Activated naive CD4-positive, alpha-beta T cell treated with anti-CD3 and anti-CD28 coated beads for 36 hours (primary cell): ENCODE data around the gene CLSTN1. TPM values are rescaled to one million over a fixed set of nuclear protein-coding genes. Genes with fewer than 3 reads are reported as not detected.
"Not testable (repeated sequence)": the region's sequence is repeated elsewhere in the genome, so short reads cannot be mapped to it uniquely, and the experiment has no call there.

ENCODE experiments used
- CTCF ChIA-PET: fragments of 350-600 bp; sonication (Branson Sonifier 250); formaldehyde crosslinking; loops from one replicate; lab custom pipeline; 2021; ENCODE audit warnings: antibody characterized with exemption; lab: Charles Lee
- DNase-seq: peaks from one replicate; pipeline ENCODE4 v3.0.0-alpha.2; 2020
- H3K27ac Mint-ChIP-seq: one replicate; pipeline ENCODE4 v1.8.0; 2021; ENCODE audit warnings: mild to moderate bottlenecking, mixed read lengths
- H3K27me3 Mint-ChIP-seq: one replicate; pipeline ENCODE4 v1.8.0; 2021; ENCODE audit warnings: low read depth, mixed read lengths
- H3K36me3 Mint-ChIP-seq: one replicate; pipeline ENCODE4 v1.8.0; 2021; ENCODE audit warnings: low read depth, mixed read lengths
- H3K4me1 Mint-ChIP-seq: one replicate; pipeline ENCODE4 v1.8.0; 2021; ENCODE audit warnings: low read depth, mixed read lengths
- H3K4me3 Mint-ChIP-seq: one replicate; pipeline ENCODE4 v1.8.0; 2021; ENCODE audit warnings: mild to moderate bottlenecking, moderate library complexity, mixed read lengths
- H3K9me3 Mint-ChIP-seq: one replicate; pipeline ENCODE4 v1.8.0; 2021; ENCODE audit warnings: mixed read lengths
- intact Hi-C: fragments of 100-400 bp; cut with micrococcal nuclease; formaldehyde crosslinking; loops from one replicate; pipeline ENCODE4 v1.15.1; 2023
- total RNA-seq, 2 experiments: library from RNA; stranded (reverse); gene quantifications; one replicate each; pipeline ENCODE4 v1.2.3, GENCODE V29; 2021

Gene CLSTN1
- total RNA-seq, 2 experiments from 2014 or later = 24.0 to 24.9 TPM

DNA sequence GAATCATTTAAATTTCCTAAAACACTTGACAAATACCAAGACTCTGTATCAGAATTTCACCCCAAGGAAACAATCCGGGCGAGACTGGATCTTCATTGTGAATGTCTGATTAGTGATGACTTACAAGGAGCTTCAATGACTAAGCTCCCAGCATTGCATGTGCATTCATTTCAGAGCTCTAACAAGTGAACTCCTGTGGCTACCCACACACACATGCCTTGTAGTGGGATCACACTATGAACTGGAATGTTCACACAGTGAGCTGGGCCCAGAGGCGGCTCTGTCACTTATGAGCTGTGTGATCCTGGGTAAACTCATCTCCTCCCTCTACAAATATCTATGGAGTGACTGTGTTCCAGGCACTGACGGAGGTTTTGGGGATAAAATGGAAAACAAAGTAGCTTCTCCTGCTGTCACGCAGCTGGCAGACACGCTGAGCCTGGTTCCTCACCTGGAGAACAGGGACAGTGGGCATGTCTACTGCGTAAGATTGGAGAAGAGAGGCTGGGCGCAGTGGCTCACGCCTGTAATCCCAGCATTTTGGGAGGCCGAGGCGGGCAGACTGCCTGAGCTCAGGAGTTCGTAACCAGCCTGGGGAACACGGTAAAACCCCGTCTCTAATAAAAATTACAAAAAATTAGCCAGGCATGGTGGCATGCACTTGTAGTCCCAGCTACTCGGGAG, 56.9 kb downstream of the CLSTN1 start:
- H3K27ac Mint-ChIP-seq = no peak overlapping the region
- CTCF ChIA-PET = interaction anchor here (0.7 kb wide), 1 partner anchor 103 kb away, joined by 3 read pairs; no protein-coding TSS in a partner anchor
- H3K27me3 Mint-ChIP-seq = no peaks in the 10 kb centered on the region

DNA sequence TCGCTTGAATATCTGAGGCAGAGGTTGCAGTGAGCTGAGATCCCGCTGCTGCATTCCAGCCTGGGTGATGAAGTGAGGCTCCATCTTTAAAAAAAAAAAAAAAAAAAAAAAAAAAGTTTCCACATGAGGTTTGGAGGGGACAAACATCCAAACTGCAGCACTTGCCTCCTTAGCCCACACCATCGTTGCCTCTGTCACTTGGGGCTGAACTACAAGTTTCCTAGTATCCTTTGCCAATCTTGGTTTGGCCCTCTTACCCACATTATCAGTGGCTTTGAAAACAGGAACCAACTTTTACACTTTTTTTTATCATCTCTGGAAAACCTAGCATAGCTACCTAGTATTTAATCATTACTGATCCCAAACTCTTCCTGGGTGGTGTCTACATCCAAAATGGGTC, 59.2 kb downstream of the CLSTN1 start:
- Mint-ChIP-seq H3K9me3 (no peaks in the 10 kb centered on the region), H3K36me3 (peaks cover 2% of the 10 kb centered on the region), H3K27me3 (no peaks in the 10 kb centered on the region), H3K27ac (no peak overlapping the region), H3K4me1 (peaks cover 15% of the 10 kb centered on the region), H3K4me3 (no peak overlapping the region)
- intact Hi-C loops = no loop called here
- CTCF ChIA-PET = interaction anchor here (0.8 to 0.9 kb wide), 2 partner anchors 13 to 23 kb away, joined by 3 to 5 read pairs; no protein-coding TSS in a partner anchor
- no peak for DNase-seq

More for the DNA sequence above, 56.9 kb downstream of the CLSTN1 start:
- Mint-ChIP-seq H3K36me3 (peaks cover 2% of the 10 kb centered on the region), H3K9me3 (no peaks in the 10 kb centered on the region), H3K4me1 (peaks cover 10% of the 10 kb centered on the region), H3K4me3 (no peak overlapping the region)
- intact Hi-C loops = no loop called here
- no peak for DNase-seq

DNA sequence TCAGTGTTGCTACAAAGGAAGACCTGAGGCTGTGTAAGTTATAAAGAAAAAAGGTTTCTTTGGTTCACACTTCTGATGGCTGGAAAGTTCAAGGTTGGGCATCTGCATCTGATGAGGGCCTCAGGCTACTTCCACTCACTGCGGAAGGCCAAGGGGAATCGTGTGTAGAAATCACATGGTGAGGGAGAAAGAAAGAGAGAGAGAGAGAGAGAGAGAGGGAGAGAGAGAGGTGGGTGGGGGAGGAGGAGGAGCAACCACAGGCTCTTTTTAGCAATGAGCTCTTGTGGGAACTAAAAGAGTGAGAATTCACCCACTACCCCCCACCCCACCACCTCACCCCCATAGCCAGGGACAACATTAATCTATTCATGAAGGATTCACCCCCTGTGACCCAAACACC, 59.9 kb downstream of the CLSTN1 start:
- no peaks in the 10 kb centered on the region for H3K36me3 Mint-ChIP-seq
- peaks cover 12% of the 10 kb centered on the region for H3K4me1 Mint-ChIP-seq
- CTCF ChIA-PET = interaction anchor here (0.8 to 0.9 kb wide), 2 partner anchors 14 to 23 kb away, joined by 3 to 5 read pairs; no protein-coding TSS in a partner anchor

DNA sequence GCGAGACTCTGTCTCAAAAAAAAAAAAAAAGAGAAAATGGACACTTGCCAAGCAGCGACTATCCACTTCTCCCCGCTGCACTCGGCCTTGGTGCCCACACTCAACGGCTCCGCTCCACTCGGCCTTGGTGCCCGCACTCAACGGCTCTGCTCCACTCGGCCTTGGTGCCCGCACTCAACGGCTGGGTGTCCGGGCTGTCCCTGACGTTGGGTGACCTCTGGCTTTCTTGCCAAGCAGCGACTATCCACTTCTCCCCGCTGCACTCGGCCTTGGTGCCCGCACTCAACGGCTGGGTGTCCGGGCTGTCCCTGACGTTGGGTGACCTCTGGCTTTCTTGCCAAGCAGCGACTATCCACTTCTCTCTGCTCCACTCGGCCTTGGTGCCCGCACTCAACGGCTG, 61.3 kb downstream of the CLSTN1 start:
- peaks cover 14% of the 10 kb centered on the region for H3K4me1 Mint-ChIP-seq
- H3K4me3 Mint-ChIP-seq, intact Hi-C loops, H3K27ac Mint-ChIP-seq, DNase-seq, H3K9me3 Mint-ChIP-seq, H3K27me3 Mint-ChIP-seq, H3K36me3 Mint-ChIP-seq, CTCF ChIA-PET: not testable (repeated sequence)

More for the DNA sequence above, 59.9 kb downstream of the CLSTN1 start:
- H3K27ac Mint-ChIP-seq = no peak overlapping the region
- H3K9me3 Mint-ChIP-seq = no peaks in the 10 kb centered on the region
- H3K27me3 Mint-ChIP-seq = no peaks in the 10 kb centered on the region
- DNase-seq = no peak
- intact Hi-C loops = no loop called here
- no peak overlapping the region for H3K4me3 Mint-ChIP-seq

DNA sequence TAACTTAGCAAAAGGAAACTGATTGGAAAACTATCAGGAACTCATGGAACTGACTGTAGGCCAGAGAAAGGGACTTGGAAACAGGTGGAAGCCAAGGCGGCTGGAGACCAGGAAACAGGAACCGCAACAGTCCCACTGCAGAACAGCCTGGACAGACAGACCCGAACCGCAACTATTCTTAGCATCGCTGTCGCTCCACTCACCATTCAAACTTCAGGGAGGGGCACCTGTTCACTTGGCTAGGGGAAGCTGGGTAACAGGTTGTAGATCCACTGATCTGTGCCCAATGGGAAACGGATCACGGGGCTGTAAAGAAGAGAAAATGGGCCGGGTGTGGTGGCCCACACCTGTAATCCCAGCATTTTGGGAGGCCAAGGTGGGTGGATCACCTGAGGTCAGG, 61.9 kb downstream of the CLSTN1 start:
- H3K27ac Mint-ChIP-seq = no peak overlapping the region
- H3K4me1 Mint-ChIP-seq = peaks cover 14% of the 10 kb centered on the region
- no peak for DNase-seq
- H3K4me3 Mint-ChIP-seq = no peak overlapping the region
- intact Hi-C loops = no loop called here
- H3K36me3 Mint-ChIP-seq = peaks cover 1% of the 10 kb centered on the region
- CTCF ChIA-PET = no interaction called here
- H3K27me3 Mint-ChIP-seq = no peaks in the 10 kb centered on the region
- no peaks in the 10 kb centered on the region for H3K9me3 Mint-ChIP-seq

DNA sequence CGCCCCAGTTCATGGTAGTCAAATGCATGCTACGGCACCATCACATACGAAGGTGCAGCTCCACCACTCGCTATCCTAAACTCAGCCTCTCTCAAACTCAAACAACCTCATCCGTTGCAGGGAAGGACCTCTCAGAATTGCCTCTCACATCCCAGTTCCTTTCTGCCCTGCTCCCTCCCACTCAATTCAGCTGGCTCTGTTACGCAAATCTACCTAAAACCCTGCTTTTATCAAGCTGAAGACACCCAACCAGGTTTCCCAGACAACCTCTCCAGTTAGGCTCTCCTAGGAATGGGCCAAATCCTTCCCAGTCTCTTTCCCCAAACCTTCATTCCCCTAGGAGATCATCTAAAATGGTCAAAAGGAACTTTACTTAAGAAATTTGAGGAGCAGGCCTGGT, 62.9 kb downstream of the CLSTN1 start:
- Mint-ChIP-seq H3K27me3 (no peaks in the 10 kb centered on the region), H3K4me3 (no peak overlapping the region), H3K9me3 (no peaks in the 10 kb centered on the region), H3K36me3 (peaks cover 1% of the 10 kb centered on the region), H3K27ac (no peak overlapping the region), H3K4me1 (peaks cover 13% of the 10 kb centered on the region)
- CTCF ChIA-PET = no interaction called here
- no peak for DNase-seq
- intact Hi-C loops = no loop called here

DNA sequence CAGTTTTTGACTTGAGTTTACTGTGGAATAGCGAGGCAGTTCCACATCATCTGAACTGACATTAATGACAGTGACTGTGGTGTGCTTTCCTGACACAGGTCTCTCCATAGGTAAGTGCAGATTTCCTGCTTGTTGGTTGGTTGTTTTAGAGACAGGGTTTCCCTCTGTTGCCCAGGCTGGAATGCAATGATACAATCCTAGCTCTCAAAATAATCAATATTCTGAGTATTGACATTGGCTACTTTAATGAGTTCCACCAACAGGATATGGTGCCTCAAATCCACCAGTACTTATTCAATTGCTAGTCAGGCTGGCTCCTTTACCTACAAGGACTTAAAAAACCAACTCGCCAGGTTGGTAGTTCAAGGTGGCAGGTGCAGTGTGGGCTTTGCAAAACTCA, 63.8 kb downstream of the CLSTN1 start:
- intact Hi-C loops = no loop called here

DNA sequence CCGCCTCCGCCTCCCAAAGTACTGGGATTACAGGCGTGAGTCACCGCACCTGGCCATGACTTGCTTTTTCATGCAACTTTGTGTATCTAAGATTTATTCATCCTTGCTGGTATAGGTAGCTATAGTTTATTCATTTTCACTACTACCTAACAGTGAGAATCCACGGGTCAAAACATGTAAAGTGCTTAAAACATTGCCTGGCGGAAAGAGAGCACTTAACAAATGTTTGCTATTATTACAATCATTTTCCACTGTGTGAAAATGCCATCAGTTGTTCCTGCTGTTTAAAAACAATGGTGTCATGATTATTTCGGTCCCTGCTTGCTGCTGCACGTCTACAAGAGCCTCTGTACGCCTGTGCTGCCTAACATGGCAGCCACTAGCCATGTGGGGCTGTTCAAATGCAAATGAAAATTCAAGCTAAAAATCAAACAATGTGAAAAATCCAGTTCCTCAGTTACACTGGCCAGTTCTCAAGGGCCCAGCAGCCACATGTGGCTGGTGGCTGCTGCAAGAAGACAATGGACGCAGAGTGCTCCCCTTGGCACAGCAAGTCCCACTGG, 65.1 kb downstream of the CLSTN1 start:
- CTCF ChIA-PET = interaction anchor here (1.6 kb wide), 1 partner anchor 38 kb away, joined by 3 read pairs; no protein-coding TSS in a partner anchor
- intact Hi-C loops = no loop called here

More for the DNA sequence above, 63.8 kb downstream of the CLSTN1 start:
- no peak overlapping the region for H3K4me3 Mint-ChIP-seq
- peaks cover 1% of the 10 kb centered on the region for H3K36me3 Mint-ChIP-seq
- peaks cover 13% of the 10 kb centered on the region for H3K4me1 Mint-ChIP-seq
- H3K27me3 Mint-ChIP-seq = no peaks in the 10 kb centered on the region
- CTCF ChIA-PET = interaction anchor here (0.5 to 0.8 kb wide), 2 partner anchors 17 to 115 kb away, joined by 3 read pairs; no protein-coding TSS in a partner anchor
- DNase-seq = no peak
- H3K9me3 Mint-ChIP-seq = no peaks in the 10 kb centered on the region
- no peak overlapping the region for H3K27ac Mint-ChIP-seq

DNA sequence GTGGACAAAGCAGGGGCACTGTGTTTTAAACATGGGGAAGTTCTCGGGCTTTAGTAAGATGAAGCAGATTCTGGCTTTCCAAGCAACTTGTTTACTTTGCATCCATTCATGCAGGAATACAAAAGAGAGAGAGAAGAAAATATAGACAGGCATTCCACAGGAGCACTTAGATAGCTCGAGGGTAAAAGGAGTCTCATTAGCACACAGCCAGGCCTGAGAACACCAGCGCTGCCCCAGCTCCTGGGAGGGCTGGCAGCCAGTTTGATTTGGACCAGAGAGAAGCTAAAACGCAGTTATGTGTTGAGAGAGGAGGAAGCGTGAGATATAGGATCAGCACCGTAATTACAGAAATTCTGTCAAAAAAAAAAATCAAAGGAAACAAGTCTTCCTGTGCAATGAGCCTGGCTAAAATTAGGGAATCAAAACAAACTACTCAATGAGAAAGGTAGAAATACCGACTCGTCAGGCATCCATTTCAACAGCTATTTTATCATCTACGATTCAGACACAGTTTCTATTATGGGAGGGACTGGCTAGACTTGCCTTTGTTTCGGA, 68.2 kb downstream of the CLSTN1 start:
- Mint-ChIP-seq H3K4me1 (peaks cover 5% of the 10 kb centered on the region), H3K9me3 (no peaks in the 10 kb centered on the region), H3K27ac (no peak overlapping the region), H3K36me3 (peaks cover 9% of the 10 kb centered on the region), H3K27me3 (no peaks in the 10 kb centered on the region), H3K4me3 (no peak overlapping the region)
- intact Hi-C loops = no loop called here
- DNase-seq = no peak
- CTCF ChIA-PET = no interaction called here

More for the DNA sequence above, 65.1 kb downstream of the CLSTN1 start:
- Mint-ChIP-seq H3K4me3 (no peak overlapping the region), H3K27ac (no peak overlapping the region), H3K27me3 (no peaks in the 10 kb centered on the region), H3K9me3 (no peaks in the 10 kb centered on the region), H3K4me1 (peaks cover 8% of the 10 kb centered on the region), H3K36me3 (peaks cover 4% of the 10 kb centered on the region)
- DNase-seq = no peak

DNA sequence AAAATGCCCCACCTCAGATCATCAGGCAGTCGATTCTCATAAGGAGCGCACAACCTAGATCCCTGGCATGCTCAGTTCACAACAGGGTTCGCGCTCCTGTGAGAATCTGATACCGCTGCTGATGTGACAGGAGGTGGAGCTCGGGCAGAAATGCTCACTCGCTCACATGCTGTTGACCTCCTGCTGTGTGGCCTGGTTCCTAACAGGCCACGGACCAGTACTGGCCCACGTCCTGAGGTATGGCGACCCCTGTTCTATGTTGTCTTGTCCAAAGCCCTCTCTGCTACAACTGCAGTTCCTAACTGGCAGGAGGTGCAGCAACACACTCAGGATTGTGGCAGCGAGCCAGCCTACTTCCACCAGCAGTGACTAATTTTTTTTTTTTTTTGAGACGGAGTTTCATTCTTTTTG, 70.6 kb downstream of the CLSTN1 start:
- no peak overlapping the region for H3K4me3 Mint-ChIP-seq
- no peak overlapping the region for H3K27ac Mint-ChIP-seq
- H3K4me1 Mint-ChIP-seq = no peaks in the 10 kb centered on the region

DNA sequence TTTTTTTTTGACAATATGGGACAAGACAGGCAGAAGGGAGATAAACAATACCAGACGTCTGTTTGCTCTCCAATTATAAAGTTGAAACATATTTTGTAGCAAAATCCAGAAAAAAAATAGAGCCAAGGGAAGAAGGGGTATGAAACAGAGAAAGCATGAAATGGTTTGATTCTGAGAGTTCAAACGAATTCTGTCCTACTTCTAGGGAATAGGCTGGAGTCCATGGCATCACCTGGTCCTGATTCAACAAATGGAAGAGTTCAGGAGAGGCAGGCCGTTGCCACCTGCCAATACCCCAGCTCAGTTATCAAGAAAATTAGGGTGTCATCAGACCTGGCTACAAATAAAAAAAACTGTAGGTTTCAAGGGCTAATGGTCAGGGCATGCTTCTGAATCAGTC, 71.8 kb downstream of the CLSTN1 start:
- Mint-ChIP-seq H3K27ac (no peak overlapping the region), H3K27me3 (no peaks in the 10 kb centered on the region), H3K4me1 (no peaks in the 10 kb centered on the region), H3K36me3 (peaks cover 12% of the 10 kb centered on the region), H3K9me3 (no peaks in the 10 kb centered on the region), H3K4me3 (no peak overlapping the region)
- no peak for DNase-seq
- CTCF ChIA-PET = interaction anchor here (2.0 kb wide), 1 partner anchor 117 kb away, joined by 8 read pairs; no protein-coding TSS in a partner anchor
- intact Hi-C loops = no loop called here

More for the DNA sequence above, 70.6 kb downstream of the CLSTN1 start:
- Mint-ChIP-seq H3K36me3 (peaks cover 13% of the 10 kb centered on the region), H3K9me3 (no peaks in the 10 kb centered on the region), H3K27me3 (no peaks in the 10 kb centered on the region)
- intact Hi-C loops = no loop called here
- CTCF ChIA-PET = interaction anchor here (0.6 kb wide), 1 partner anchor 44 kb away, joined by 3 read pairs; no protein-coding TSS in a partner anchor
- no peak for DNase-seq

DNA sequence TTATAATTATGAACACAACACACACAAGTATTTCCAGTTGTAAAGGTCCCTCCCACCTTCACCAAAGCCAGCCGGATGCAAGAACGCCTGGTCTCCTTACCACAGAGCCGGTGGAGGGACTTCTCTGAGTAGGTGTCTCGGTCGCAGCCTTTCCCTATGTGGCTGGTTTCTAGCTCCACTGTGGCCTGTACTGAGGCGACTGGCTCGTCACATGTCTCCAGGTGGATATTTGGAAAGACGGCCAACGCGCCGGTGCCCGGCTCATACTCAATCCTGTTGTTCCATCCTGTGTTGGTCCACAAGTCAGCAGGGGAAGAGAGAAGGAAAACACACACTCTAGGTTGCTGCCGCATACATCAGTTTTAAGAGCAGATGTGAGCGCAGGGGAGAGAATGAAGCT, 74.4 kb downstream of the CLSTN1 start:
- DNase-seq = no peak
- Mint-ChIP-seq H3K4me3 (no peak overlapping the region), H3K36me3 (peaks cover 12% of the 10 kb centered on the region), H3K27me3 (no peaks in the 10 kb centered on the region), H3K4me1 (no peaks in the 10 kb centered on the region), H3K9me3 (no peaks in the 10 kb centered on the region), H3K27ac (no peak overlapping the region)
- CTCF ChIA-PET = no interaction called here
- intact Hi-C loops = no loop called here
